ENCODE results near the gene PANX2.

The PANX2 gene

DNA sequence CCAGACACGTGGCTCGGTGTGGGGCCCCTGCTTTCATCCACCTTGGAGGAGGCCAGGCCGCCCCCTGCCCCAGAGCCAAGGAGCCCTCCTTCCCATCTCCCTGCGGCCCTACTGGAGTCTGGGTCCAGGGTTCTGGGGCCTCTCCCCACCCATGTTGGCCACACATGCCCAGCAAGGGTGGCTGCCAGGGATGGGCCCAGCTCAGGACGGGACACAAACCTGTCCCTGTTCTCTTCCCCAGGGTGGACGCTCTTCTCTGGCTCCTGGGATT is 4.6 kb downstream of the PANX2 start:
- in situ Hi-C loops (cut with HindIII; ENCODE audit: low sequenced_read_pairs) = no loop called here
- DNase-seq (ENCODE audit: low read depth) = no peak
- TF ChIP-seq, protein P1, sequence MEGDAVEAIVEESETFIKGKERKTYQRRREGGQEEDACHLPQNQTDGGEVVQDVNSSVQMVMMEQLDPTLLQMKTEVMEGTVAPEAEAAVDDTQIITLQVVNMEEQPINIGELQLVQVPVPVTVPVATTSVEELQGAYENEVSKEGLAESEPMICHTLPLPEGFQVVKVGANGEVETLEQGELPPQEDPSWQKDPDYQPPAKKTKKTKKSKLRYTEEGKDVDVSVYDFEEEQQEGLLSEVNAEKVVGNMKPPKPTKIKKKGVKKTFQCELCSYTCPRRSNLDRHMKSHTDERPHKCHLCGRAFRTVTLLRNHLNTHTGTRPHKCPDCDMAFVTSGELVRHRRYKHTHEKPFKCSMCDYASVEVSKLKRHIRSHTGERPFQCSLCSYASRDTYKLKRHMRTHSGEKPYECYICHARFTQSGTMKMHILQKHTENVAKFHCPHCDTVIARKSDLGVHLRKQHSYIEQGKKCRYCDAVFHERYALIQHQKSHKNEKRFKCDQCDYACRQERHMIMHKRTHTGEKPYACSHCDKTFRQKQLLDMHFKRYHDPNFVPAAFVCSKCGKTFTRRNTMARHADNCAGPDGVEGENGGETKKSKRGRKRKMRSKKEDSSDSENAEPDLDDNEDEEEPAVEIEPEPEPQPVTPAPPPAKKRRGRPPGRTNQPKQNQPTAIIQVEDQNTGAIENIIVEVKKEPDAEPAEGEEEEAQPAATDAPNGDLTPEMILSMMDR (IDR thresholded peaks at IDR 0.05; ENCODE audit: low read depth, low read length, missing control alignments) = no peak
- no peak overlapping the region for H3K4me3 ChIP-seq (ENCODE audit: low read depth, low read length)

DNA sequence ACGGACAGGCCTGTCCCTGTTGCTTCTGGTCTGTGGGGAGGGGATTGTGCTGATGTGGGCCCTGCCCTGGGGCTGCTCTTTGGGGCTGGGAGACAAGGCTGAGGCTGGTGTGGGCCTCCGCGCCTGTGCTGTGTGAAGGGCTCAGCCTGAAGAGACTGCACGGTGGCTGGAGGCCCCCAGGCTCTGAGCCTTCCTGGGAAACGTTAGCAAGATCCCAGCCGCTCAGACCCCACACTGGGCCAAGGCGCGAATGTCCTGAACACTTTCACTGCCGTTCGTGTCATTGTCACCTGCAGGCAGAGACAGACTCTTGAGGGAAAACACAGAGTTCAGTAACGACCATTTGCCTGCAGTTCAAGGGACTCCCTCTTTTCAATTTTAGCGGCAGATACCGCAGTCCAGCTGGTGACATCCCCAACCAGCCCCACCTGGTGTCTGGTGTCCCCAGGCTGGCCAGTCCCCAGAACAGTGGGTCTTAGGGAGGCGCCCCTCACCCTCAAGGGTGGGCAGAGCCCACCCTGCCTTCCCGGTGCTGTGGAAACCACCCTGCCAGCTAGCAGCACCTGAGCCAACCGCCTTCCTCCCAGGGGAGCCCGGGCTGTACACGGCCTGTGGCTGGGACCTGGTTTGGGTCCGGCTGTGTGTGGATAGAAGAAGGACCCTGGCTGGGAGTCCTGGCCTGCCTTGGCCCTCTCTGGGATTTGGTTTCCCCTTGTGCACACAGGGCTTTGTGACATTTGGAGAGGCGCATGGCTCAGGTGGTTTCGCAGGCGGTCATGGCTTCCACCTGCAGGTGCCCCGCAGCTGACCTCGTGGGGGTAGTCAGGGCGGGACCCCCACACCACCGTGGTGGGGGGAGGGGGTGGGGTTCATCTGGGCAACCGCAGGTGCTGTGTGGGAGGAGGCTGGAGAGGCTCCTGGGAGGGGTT is 5.7 kb downstream of the PANX2 start:
- in situ Hi-C loops (cut with HindIII; ENCODE audit: low sequenced_read_pairs) = no loop called here
- no peak for DNase-seq (ENCODE audit: low read depth)
- H3K4me3 ChIP-seq (ENCODE audit: low read depth, low read length) = no peak overlapping the region
- TF ChIP-seq, protein P1 (IDR thresholded peaks at IDR 0.05; ENCODE audit: low read depth, low read length, missing control alignments) = no peak

DNA sequence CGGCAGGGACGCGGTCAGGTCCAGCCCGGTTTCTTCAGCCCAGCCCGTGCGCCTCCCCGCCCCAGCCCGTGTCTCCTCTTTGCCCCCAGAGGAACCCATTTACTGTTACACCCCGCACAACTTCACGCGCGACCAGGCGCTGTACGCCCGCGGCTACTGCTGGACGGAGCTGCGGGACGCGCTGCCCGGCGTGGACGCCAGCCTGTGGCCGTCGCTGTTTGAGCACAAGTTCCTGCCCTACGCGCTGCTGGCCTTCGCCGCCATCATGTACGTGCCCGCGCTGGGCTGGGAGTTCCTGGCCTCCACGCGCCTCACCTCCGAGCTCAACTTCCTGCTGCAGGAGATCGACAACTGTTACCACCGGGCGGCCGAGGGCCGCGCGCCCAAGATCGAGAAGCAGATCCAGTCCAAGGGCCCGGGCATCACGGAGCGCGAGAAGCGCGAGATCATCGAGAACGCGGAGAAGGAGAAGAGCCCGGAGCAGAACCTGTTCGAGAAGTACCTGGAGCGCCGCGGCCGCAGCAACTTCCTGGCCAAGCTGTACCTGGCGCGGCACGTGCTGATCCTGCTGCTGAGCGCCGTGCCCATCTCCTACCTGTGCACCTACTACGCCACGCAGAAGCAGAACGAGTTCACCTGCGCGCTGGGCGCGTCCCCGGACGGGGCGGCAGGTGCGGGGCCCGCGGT is 6.5 kb downstream of the PANX2 start:
- TF ChIP-seq, protein P1 (IDR thresholded peaks at IDR 0.05; ENCODE audit: low read depth, low read length, missing control alignments) = no peak
- DNase-seq (ENCODE audit: low read depth) = no peak
- no peak overlapping the region for H3K4me3 ChIP-seq (ENCODE audit: low read depth, low read length)
- in situ Hi-C loops (cut with HindIII; ENCODE audit: low sequenced_read_pairs) = no loop called here

DNA sequence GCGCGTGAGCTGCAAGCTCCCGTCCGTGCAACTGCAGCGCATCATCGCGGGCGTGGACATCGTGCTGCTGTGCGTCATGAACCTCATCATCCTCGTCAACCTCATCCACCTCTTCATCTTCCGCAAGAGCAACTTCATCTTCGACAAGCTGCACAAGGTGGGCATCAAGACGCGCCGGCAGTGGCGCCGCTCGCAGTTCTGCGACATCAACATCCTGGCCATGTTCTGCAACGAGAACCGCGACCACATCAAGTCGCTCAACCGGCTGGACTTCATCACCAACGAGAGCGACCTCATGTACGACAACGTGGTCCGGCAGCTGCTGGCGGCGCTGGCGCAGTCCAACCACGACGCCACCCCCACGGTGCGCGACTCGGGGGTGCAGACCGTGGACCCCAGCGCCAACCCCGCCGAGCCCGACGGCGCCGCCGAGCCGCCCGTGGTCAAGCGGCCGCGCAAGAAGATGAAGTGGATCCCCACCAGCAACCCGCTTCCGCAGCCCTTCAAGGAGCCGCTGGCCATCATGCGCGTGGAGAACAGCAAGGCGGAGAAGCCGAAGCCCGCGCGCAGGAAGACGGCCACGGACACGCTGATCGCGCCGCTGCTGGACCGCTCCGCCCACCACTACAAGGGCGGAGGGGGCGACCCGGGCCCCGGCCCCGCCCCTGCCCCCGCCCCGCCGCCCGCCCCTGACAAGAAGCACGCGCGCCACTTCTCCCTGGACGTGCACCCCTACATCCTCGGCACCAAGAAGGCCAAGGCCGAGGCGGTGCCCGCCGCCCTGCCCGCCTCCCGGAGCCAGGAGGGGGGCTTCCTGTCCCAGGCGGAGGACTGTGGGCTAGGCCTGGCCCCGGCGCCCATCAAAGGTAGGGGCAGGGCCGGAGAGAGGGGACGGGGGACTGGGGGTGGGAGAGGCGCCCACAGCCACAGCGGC is 7.3 kb downstream of the PANX2 start:
- DNase-seq (ENCODE audit: low read depth) = no peak
- H3K4me3 ChIP-seq (ENCODE audit: low read depth, low read length) = no peak overlapping the region
- in situ Hi-C loops (cut with HindIII; ENCODE audit: low sequenced_read_pairs) = no loop called here
- TF ChIP-seq, protein P1 (IDR thresholded peaks at IDR 0.05; ENCODE audit: low read depth, low read length, missing control alignments) = no peak

DNA sequence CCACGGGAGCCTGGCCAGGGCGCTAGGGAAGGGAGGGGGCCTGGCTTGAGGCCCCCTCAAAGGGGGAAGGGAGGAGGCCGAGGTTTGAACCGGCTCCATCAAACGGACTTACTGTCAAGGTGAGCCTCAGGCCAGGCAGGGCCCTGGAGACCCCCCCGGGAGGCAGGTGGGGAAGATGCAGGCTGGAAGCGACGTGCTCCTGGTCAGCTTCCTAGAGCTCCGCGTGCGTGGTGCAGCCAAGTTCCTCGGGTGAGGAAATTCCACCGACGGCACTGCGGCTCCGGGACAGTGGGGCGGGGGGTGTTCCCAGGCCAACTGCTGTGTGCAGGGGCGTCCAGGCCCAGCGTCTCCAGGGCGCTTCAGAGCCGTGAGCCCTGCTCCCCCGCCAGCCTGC is 7.9 kb downstream of the PANX2 start:
- H3K4me3 ChIP-seq (ENCODE audit: low read depth, low read length) = no peak overlapping the region
- in situ Hi-C loops (cut with HindIII; ENCODE audit: low sequenced_read_pairs) = no loop called here
- DNase-seq (ENCODE audit: low read depth) = no peak
- TF ChIP-seq, protein P1 (IDR thresholded peaks at IDR 0.05; ENCODE audit: low read depth, low read length, missing control alignments) = no peak

Data from astrocyte of the cerebellum (primary cell).